ENCODE data around the gene SDCBP2.
A peak's percentile ranks its signal among the peaks of the same experiment; 100 is the strongest.
"Not testable (repeated sequence)": the region's sequence is repeated elsewhere in the genome, so short reads cannot be mapped to it uniquely, and the experiment has no call there.

The SDCBP2 gene

DNA sequence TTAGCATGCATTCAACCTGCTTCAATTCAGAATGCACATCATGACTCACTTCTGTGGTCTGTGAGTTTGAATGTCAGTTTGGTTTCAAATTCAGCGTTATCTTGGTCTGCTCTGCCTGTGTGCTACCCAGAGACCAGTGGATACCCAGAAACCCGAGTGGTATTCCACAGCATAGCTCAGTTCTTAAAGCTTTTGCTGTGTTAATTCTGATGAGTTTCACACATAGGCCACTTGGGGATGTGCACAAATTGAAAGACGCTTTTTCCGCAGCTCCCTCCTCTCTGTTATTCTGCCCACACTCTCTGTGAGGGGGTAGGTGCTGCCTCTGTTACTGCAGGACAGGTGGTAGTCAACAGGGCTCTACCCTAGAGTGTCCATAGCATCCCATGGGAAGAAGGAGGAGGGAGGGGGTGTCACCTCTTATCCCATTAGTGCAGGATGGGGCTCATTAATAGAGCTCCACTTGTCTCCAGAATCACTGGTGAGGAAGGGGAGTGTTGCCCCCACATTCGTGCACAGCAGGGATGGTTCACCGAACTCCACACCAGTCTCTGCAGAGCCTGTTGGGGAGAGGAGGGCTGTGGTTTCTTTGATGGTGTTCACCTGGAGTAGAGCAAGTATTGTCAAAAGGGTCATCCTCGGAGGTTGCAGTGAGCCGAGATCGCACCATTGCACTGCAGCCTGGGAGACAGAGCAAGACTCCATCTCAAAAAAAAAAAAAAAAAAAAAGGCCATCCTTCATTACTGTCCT lies 29.2 kb upstream of the SDCBP2 start:
- no peak for DNase-seq

DNA sequence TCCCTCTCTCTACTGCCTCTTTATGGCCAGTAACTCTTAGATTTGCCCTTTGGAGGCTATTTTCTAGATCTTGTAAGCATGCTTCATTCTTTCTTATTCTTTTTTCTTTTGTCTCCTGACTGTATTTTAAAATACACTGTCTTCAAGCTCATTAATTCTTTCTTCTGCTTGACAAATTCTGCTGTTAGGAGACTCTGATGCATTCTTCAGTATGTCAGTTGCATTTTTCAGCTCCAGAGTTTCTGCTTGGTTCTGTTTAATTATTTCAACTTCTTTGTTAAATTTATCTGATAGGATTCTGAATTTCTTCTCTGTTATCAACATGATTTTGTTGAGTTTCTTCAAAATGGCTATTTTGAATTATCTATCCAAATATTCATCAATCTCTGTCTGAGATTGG lies 25.0 kb upstream of the SDCBP2 start:
- DNase-seq = no peak

DNA sequence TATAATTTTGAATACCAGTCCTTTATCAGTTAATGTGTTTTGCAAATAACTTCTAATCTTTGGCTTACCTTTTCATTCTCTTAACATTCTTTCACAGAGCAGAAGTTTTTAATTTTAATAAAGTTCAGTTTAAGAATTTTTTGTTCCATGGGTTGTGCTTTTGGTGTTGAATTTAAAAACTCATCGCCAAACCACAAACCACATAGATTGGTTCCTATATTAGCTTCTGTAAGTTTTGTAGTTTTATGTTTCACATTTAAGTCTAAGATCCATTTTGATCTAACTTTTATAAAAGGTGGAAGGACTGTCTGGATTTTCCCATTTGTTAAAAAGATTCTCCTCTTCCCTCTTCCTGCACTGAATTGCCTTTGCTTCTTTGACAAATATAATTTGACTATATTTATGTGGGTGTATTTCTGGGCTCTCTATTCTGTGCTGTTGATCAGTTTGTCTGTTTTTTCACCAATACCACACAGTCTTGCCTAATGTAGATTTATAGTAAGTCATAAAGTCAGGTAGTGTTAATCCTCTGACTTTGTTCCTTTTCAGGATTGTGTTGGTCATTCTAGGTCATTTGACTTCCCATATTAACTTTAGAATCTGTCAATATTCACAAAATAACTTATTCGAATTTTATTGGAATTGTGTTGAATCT lies 17.5 kb upstream of the SDCBP2 start:
- DNase-seq = no peak

DNA sequence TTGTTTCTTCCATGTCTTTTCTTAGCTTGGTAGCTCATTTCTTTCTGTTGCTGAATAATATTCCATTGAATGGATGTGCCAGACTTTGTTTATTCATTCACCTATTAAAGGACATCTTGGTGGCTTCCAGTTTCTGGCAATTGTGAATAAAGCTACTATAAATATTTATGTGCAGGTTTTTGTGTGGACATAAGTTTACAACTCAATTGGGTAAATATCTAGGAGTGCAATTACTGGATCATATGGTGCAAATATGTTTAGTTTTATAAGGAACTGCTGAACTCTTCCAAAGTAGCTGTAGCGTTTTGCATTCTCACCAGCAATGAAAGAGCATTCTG lies 16.8 kb upstream of the SDCBP2 start:
- DNase-seq = no peak

DNA sequence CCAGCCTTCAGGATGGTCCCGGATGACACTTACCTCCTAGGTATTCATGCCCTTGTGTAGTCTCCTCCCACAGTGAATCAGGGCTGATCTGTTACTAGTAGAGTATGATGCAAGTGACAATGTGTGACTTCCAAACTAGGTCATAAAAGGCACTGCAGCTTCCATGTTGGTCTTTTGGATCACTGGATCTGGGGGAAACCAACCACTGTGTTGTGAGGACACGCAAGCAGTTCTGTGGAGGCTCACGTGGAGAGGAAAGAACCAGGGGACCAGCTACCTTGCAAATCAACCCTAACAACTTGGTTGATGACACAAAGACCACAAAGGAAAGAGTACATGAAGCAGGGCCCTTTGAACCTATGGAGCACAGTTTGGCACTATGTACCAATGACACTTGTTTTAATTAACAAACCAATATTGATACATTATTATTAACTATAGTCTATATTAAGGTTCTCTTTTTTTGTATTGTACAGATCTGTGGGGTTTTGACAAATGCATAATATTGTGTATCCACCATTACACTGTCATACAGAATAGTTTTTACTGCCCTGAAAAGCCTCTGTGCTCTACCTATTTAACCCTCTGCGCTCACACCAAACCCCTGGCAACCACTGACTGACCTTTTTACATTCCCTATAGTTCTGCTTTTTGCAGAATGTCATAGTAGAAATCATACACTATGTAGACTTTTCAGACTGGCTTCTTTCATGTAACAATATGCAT lies 16.3 kb upstream of the SDCBP2 start:
- no peak for DNase-seq

DNA sequence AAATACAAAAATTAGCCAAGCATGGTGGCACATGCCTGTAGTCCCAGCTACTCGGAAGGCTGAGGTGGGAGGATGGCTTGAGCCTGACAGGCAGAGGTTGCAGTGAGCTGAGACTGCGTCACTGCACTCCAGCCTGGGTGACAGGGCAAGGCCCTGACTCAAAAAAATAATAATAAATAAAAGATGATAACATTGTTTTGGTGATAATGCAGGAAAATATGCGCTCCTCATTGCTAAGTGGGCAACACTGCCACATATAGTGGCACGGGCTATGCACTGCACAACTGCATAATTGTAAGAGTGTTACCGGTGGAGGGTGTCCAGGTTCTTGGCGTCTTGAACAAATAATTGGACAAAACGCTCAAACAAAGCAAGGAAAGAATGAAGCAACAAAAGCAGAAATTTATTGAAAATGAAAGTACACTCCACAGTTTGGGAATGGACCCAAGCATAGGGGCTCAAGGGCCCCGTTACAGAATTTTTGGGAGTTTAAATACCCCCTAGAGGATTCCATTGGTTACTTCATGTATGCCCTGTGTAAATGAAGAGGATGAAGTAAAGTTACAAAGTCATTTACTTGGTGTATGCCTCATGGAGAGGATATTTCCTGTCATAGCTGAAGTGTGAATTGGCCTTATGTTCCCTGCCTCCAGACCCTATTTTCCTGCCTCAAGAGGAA lies 14.6 kb upstream of the SDCBP2 start:
- DNase-seq = not testable (repeated sequence)

DNA sequence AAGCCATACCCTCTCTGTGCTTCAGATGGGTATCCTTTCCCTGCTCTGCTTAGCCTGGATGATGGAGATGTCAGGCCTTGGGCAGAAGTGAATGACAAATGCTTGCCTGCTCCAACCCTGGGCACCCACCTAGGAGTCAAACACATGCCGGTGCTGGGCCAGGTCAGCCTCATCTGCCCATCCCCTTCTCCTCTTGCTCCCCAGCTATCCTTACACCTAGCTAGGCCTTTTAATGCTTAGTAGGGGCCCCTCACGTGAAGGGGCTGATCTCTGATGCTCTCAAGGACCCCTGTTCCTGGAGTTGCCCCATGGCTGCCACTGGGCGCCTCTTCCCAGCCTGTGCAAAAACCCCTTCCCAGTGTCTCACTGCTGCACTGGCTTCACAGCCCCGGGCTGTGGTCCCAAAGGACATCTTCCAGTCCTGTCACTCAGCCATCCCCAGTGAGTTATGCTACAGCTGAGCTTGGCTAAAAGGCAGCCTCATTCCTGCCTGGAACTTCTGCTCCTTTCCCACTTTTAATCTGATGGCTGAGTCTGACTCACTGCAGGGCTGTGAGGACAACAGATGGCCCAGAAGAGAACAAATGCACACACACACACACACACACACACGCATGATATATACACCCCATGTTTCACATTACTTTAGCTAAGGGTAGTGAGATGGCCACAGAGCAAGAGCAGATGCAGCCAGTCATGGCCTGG lies 12.8 kb upstream of the SDCBP2 start:
- no peak for DNase-seq

DNA sequence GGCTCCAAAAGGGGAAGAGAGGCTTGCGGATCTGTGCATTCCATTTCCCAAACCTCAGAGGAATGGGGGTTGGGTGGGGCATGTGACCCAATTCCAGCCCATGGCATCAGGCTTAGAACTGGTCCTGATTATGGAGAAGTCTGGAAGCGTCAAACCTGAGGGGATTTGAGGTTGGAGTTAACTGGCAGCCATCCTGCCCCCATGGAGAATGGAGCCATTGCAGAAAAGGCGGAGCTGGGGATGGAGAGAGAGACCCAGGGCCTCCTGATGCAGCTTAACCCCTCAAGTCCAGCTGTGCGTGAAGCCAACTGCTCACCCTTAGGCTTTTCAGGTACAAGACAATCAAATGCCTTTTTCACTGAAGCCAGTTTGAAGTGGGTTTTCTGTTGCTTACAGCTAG lies 9.9 kb upstream of the SDCBP2 start:
- no peak for DNase-seq

DNA sequence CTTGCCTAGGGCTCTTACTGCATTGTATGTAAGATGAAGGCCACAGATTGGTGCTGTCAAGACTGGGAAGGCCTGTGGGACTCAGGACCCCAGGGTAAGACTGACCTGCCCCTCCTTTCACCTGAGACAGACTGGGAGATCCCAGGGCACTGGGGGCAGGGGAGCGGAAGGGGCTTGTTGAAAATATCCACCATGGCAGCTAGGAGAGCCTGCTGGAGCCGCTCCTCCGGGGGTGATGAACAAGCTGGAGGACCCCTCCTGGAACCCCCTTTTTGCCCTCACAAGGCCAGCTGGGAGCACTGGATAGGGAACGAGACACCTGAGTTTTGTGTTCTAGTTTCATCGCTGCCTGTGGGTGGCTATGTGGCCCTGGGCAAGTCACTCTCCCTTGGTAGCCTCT lies 9.2 kb upstream of the SDCBP2 start:
- DNase-seq = no peak

DNA sequence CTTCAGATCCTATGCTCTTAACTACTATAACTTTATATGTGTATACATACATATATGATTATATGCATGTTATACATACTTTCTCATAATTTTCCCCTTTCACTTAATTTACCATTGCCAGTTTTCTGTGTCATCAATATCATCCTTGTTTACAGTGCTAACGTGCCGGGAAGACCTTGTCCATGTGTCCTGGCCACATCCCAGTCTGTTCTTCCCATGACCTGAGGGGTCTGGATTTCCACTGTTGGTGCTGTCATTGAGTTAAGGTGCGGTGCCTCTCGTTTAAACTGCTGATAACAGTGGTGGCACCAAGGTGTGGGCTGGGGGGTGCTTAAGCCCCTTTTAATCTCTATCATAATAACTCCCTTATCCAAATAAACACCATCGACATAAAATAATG lies 8.5 kb upstream of the SDCBP2 start:
- no peak for DNase-seq

DNA sequence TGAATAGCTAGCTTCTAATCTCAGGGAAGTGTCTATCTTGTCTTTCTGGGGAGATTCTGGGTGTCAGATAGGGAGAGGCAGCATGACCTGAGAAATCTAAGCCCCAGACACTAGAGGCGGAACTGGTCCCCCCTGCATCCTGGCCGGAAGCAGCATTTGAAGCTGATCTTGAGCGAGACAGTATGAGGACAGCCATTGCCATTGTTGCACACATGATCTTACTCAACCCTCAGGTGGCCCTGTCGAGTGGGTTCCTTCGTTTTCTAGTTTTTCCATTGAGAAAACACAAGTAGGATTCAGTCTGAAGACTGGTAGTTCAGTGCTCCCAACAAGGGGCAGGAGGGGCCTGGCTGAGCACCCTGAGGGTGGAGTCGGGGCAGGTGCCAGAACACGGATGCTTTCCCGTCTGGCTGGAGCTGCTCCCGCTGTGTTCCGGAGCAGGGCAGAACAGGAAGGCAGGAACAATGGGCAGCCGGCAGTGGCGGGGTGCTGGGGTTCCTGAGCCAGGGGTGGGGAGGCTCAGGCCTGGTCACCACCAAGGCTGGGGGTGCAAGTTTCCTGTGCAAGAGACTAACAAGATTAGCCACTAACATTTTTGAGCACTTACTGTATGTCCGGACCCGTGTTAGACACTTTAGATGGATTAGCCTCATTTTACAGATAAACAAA lies 7.9 kb upstream of the SDCBP2 start:
- DNase-seq = no peak

DNA sequence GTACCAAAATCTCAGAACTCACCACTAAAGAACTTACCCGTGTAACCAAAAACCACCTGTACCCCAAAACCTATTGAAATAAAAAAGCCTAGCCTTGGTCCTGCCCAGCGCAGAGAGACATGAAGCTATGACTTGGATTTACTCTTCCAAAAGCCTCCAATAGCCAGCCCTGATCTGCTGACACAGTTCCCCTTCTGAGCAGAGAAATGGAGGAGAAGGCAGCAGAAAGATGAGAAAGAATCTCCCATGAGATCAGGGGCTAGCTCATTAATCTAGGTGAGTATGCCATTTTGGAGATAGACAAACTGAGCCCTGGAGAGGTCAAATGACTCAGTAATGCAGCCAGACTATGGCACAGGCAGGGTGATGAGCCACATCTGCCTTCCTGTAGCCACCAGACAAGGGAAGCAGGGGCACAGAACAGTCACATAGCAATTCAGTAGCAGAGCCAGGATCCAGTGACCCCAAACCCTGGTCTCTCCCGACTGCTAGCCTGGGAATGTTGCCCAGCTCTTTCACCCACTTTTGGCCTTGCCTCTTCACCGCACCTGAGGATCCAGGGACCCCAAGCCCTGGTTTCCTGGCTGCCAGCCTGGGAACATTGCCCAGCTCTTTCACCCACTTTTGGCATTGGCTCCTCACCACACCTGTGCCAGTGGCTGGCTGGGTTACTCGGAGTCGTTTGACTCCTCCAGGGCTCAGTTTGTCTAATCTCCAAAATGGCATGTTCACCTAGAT lies 7.2 kb upstream of the SDCBP2 start:
- peak in 1 of 2 experiments; percentile 16 for DNase-seq

DNA sequence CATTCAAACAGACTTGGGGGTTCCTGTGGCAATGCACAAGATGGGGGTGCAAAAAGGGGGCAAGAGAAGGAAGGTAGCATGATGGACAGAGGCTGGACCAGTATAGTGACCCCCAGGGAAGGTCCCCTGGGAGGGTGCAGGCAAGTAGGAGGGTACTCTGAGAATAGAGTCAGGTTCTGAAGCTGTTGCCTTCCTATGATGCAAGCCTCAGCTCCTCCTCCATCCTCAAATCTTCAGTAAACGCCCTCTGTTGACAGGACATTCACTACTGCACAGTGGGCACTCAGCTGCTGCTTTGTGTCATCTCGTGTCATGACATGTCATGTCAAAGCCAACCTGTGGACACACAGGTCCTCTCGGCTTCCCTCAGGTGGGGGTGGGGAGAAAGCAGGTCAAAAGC lies 5.8 kb upstream of the SDCBP2 start:
- no peak for DNase-seq

DNA sequence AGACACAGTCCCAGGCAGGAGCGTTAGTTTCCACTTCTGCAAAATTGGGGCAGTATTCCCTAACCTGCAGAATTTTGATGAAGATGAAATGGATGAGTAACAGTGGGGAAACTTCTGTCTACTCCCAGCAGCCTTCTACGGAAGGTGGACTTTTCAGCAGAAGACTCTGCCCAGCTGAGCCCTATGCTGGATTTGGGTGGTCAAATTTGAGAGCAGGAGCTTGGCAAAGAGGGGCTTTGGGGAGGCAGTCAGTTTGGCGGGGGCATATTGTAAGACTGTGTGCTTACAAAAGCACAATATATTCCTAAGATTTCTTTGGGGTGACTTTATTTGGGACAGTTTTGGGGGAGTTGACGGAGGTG lies 5.4 kb upstream of the SDCBP2 start:
- DNase-seq = no peak

DNA sequence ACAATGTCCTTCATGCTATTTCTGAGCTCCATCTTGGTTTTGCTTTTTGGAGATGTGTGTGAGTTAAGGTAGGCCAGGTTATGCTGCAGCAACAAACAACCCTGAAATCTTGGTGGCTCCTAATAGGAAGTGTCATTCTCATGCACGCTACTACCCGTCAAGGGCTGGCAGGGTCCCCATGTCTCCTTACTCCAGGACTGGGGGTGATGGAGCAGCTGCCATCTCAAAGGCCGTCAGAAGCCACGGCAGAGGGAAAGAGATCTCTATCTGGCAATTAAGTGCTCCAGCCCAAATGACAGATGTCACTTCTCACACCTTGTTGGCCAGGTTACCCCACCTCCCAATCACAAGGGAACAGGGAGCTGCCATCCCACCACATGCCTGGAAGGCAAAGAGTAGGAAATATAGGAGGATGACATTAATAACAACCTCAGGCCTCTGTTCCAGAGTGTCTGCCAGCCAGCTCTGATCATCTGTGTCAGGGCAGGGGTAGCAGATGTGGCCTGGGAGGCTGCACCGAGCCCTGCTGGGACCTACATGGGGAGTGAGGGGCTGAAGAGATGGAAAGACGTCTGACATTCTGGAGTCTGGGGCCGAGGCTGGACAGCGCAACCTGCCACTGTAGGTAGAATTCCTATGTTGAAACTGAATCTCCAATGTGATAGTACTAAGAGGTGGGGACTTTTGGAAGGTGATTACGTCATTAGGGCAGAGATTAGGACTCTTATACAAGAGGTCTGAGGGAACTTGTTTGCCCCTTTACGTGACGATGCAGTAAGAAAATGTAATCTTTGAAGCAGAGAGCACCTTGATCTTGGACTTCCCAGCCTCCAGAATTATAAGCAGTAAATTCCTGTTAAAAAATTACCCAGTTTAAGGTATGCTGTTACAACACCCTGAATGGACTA lies 4.8 kb upstream of the SDCBP2 start:
- no peak for DNase-seq

DNA sequence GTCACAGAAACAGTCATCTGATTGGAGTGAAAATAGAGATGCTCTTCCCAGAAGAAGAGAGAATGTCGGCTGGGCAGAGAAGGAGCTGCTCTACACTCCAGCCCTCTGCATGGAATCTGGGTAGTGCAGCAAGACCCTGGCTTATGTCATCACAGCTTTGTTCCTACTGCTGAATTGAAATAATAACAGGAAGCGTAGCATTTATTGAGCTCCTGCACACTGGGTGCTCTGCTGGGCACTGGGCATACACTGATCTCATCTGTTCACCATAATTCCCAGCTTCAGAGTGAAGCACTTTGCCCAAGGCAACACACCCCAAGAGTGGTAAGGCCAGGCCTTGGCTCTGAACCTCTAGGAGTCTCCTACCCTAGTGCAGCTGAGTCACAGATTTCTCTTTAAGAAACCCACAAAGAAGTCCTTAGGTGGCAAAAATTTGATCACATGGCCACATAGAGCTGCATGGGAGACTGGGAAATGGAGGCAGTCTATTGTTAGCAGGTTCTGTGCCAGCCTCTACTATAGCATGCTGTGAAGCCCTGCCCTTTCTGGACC lies 3.9 kb upstream of the SDCBP2 start:
- no peak for DNase-seq

DNA sequence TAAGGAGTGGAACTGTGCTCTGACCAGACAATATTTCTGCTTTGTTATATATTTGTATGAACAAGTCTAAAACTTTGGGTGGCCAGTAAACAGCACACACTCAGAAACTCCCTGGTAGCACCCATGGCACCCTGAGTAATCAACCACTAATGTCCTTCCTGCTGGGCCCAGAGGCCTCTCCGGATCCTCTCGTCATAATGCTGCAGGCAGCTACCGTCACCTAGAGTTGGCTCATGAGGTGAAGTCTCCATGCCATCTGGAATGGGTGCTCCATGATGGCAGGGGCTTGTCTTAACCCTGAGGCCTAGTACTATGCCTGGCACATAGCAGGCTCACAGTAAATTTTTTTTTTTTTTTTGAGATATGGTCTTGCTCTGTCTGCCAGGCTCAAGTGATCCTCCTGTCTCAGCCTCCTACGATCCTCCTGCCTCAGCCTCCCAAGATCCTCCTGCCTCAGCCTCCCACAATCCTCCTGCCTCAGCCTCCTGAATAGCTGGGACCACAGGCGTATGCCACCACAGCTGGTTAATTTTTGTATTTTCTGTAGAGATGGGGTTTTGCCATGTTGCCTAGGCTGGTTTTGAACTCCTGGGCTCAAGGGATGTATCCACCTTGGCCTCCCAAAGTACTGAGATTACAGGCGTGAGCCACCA lies 3.0 kb upstream of the SDCBP2 start:
- DNase-seq = no peak

DNA sequence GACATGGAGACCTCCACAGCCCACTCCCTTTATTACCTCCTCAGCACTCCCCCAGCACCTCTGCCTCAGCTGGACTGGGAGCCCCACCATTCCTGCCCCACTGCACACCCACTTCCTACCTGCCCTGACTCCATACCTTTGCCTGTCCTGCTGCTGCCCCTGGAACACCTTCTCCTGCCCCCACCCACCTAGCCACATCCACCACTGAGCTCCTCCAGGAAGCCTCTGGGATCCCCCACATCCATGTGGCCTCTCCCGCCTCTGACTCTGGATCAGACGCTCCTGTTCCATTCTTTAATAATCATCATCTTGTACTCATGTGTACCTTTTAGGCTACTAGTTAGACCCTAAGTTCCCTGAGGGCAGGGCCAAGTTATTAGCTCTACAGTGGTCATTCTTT lies 2.2 kb upstream of the SDCBP2 start:
- DNase-seq = no peak

DNA sequence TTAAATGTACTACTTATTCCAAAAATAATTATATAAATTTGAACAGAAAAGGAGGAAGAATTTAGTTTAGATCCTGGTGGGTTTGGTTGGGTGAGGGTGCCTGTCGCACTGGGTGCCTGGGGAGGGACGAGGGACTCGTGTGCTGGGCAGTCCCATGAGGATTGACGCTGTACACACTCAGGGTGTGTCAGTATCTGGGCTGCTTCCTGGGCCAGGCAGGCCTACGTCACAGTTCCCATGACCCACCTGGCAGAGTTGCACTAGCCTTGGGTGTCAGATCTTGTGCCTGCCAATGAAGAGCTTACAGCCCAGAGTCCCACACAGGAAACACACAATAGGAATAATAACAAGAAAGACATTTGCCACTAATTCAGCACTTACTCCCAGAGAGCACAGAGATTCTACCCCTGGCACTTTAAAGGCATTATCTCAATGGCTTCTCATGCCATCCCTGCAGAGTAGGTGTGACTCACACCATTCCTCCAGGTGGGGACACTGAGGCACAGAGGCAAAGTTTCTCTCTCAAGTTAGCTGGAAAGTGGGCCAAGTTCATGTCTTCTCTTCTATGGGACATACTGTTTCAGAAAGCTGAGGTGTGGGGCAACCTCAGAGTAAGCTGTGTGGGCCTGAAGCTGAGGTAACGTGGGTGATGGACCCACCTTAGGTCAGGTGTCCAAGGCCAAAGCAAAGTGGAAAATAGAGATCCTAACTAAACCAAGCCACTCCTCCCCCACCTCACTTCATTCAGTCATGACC lies 1.3 kb upstream of the SDCBP2 start:
- peak in 1 of 2 experiments; percentile 38 for DNase-seq
